HG03521 (cell line): ENCODE results near the gene OR56A3.

Experiments used
- ATAC-seq: cut with Tn5 transposase; IDR thresholded peaks from one replicate; pipeline ENCODE4 v1.9.1; 2021; ENCODE audit warnings: mild to moderate bottlenecking, moderate library complexity; ENCODE audit not compliant: unreplicated experiment

The OR56A3 gene

GRCh38 chr11:5968394-5968793 is 26.3 kb downstream of the OR56A3 start, which contains the start of gene OR56A5:
TSS of gene OR56A5 (minus strand) at chr11:5968494. CDS start at chr11:5968494, 0 bp downstream.
- no peak for ATAC-seq

GRCh38 chr11:5973530-5973929 is 31.5 kb downstream of the OR56A3 start:
- ATAC-seq, result no peak

- ATAC-seq, result no peak
These were observed 41.4 kb downstream of the OR56A3 start for GRCh38 chr11:5983443-5983842.

GRCh38 chr11:5986885-5987284 is 44.8 kb downstream of the OR56A3 start, which contains the start of gene OR52L1:
TSS of gene OR52L1 (minus strand) at chr11:5986985. CDS start at chr11:5986930, 55 bp downstream.
- no peak for ATAC-seq

- no peak for ATAC-seq
These were observed 47.2 kb downstream of the OR56A3 start for GRCh38 chr11:5989203-5989602.

- no peak for ATAC-seq
These were observed 50.1 kb downstream of the OR56A3 start for GRCh38 chr11:5992150-5992549.

GRCh38 chr11:5992604-5993251 is 50.7 kb downstream of the OR56A3 start:
- no peak for ATAC-seq

GRCh38 chr11:5994791-5995190 is 52.7 kb downstream of the OR56A3 start:
- no peak for ATAC-seq
